ENCODE data around the gene CDC34. TPM values are rescaled to one million over a fixed set of nuclear protein-coding genes. Genes with fewer than 3 reads are reported as not detected.

The CDC34 gene
- total RNA-seq, 2 donors from 2014 or later: 46.3 to 59.6 TPM

- H3K36me3 Mint-ChIP-seq: no peaks in the 10 kb centered on the region
- no peaks in the 10 kb centered on the region for H3K9me3 Mint-ChIP-seq
- DNase-seq (ENCODE audit: low spot score in 2 of 2) (peak in 1 of 2 donors; percentile 46), ATAC-seq (peak in 1 of 2 donors; percentile 33)
- H3K27ac Mint-ChIP-seq: peak overlapping the region; percentile 52 to 81
These were observed 1.2 kb downstream of the CDC34 start for GRCh38 chr19:532561-533363.

GRCh38 chr19:533364-534058 lies 2.0 kb downstream of the CDC34 start:
- DNase-seq (ENCODE audit: low spot score in 2 of 2) (no peak), ATAC-seq (no peak)
- H3K27ac Mint-ChIP-seq: peak overlapping the region in 1 of 2 donors; percentile 81
- no peaks in the 10 kb centered on the region for H3K36me3 Mint-ChIP-seq
- H3K9me3 Mint-ChIP-seq: no peaks in the 10 kb centered on the region

GRCh38 chr19:534088-534487 lies 2.5 kb downstream of the CDC34 start:
- ATAC-seq: no peak
- H3K27ac Mint-ChIP-seq: no peak overlapping the region
- no peaks in the 10 kb centered on the region for H3K9me3 Mint-ChIP-seq
- no peak for DNase-seq (ENCODE audit: low spot score in 2 of 2)
- no peaks in the 10 kb centered on the region for H3K36me3 Mint-ChIP-seq

GRCh38 chr19:535017-535835 lies 3.7 kb downstream of the CDC34 start:
- ATAC-seq (no peak), DNase-seq (ENCODE audit: low spot score in 2 of 2) (no peak)
- Mint-ChIP-seq H3K9me3 (no peaks in the 10 kb centered on the region), H3K27ac (peak overlapping the region in 1 of 2 donors; percentile 95), H3K36me3 (no peaks in the 10 kb centered on the region)

DNA sequence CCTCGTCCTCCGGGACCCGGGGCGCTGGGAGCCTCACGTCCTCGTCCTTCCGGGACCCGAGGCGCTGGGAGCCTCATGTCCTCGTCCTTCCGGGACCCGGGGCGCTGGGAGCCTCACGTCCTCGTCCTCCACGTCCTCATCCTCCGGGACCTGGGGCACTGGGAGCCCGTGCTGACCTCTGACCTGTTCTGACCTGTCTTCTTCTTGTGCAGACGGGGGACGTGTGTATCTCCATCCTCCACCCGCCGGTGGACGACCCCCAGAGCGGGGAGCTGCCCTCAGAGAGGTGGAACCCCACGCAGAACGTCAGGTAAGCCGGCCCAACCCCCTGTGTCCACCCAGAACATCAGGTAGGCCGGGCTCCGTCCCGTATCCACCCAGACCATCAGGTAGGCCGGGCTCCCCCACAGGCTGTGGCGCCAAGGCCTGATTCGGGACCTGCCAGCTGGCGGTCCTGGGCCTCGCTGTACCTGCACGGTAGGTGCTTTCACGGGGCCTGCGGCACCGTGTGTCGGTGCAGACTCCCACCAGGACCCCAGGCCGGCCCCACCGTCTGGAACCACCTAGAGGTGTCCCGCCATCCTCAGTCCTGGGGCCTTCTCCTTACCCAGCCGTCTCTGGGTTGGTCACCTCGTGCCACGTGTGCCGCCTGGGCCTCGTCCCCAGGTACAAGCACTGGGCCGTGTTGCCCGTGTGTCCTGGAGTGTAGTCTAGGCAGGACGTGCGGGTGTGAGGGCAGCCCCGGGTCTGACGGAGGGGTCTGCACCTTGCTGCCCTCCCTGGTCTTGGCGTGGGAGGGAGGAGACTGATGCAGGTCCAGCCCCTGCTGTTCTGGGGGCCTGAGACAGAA lies 4.7 kb downstream of the CDC34 start:
- Mint-ChIP-seq H3K36me3 (no peaks in the 10 kb centered on the region), H3K9me3 (no peaks in the 10 kb centered on the region), H3K27ac (no peak overlapping the region)
- ATAC-seq (no peak), DNase-seq (ENCODE audit: low spot score in 2 of 2) (no peak)

- Mint-ChIP-seq H3K27ac (no peak overlapping the region), H3K36me3 (no peaks in the 10 kb centered on the region), H3K9me3 (no peaks in the 10 kb centered on the region)
- ATAC-seq: no peak
- no peak for DNase-seq (ENCODE audit: low spot score in 2 of 2)
These were observed 5.4 kb downstream of the CDC34 start for GRCh38 chr19:536881-537404.

- no peak overlapping the region for H3K27ac Mint-ChIP-seq
- DNase-seq (ENCODE audit: low spot score in 2 of 2): no peak
- H3K9me3 Mint-ChIP-seq: no peaks in the 10 kb centered on the region
- H3K36me3 Mint-ChIP-seq: no peaks in the 10 kb centered on the region
- ATAC-seq: no peak
These were observed 7.3 kb downstream of the CDC34 start for GRCh38 chr19:538641-539428.

DNA sequence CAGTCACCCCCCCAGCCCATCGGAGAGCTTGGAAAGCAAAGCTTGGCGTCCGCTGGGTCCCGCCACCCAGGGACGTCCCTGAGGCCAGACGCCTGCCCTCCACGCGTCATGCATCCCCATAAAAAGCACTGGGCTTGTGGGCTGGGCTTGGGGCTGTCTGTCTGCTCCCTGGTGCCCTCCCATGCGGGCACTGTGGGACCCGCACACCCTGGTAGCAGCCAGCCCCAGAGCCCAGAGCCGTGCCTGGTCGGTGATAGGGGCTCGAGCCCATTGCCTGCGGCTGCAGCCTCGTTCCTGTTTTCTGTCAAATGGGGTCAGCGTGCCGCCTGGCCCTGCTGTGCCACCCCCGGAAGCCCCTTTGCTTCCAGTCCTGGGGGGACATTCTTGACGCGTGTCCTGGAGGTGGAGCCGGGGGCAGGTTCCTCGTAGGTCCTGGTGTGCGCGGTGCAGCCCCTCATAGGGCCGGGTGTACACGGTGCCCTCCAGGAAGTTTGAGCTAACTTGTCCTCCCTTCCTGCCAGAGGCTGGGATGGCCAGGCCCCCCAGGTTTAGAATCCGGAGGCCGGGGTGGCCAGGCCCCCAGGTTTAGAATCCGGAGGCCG lies 8.0 kb downstream of the CDC34 start:
- Mint-ChIP-seq H3K27ac (no peak overlapping the region), H3K9me3 (no peaks in the 10 kb centered on the region), H3K36me3 (peaks cover 0 to 5% of the 10 kb centered on the region in 2 donors)
- DNase-seq (ENCODE audit: low spot score in 2 of 2): no peak
- ATAC-seq: no peak

- DNase-seq (ENCODE audit: low spot score in 2 of 2): no peak
- ATAC-seq: no peak
- Mint-ChIP-seq H3K9me3 (no peaks in the 10 kb centered on the region), H3K36me3 (peaks cover 0 to 5% of the 10 kb centered on the region in 2 donors), H3K27ac (no peak overlapping the region)
These were observed 9.5 kb downstream of the CDC34 start for GRCh38 chr19:540867-541637.

GRCh38 chr19:541699-542098 lies 10.1 kb downstream of the CDC34 start:
- no peak overlapping the region for H3K27ac Mint-ChIP-seq
- DNase-seq (ENCODE audit: low spot score in 2 of 2): no peak
- ATAC-seq: no peak
- H3K9me3 Mint-ChIP-seq: no peaks in the 10 kb centered on the region
- peaks cover 0 to 5% of the 10 kb centered on the region in 2 donors for H3K36me3 Mint-ChIP-seq

DNA sequence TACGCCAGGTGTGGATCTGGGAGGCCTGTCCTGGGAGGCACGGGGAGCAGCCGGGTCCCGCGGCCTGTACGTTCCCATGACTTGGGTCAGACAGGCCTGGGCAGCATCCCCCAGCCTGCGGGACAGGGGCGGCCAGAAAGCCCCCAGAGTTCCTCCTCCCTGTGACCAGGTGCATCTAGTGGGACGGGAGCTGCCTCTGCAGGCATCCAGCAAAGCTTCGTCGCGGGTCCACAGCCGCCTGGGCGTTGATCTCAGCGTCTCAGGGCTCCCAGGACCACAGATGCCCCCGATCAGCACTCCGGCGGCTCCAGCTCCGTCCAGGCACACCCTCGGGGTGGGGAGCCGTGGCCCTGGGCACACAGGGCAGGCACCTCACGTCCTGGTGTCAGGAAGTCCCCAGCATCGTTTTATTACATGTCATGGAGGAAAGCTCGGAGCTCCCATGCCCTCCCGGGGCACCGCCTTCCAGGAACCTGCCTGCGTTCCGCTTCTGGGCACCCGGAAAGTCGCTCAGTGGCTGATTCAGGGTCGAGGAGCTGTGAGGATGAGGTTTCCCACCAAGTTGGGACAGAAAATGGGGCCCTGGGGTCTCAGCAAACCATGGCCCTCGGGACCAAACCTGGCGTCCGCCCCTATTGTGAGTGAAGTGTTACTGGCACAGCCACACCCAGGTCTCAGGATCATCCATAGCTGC lies 10.8 kb downstream of the CDC34 start:
- no peak for ATAC-seq
- H3K9me3 Mint-ChIP-seq: no peaks in the 10 kb centered on the region
- peak overlapping the region in 1 of 2 donors; percentile 91 for H3K27ac Mint-ChIP-seq
- peaks cover 0 to 5% of the 10 kb centered on the region in 2 donors for H3K36me3 Mint-ChIP-seq
- DNase-seq (ENCODE audit: low spot score in 2 of 2): no peak

- Mint-ChIP-seq H3K36me3 (peaks cover 0 to 5% of the 10 kb centered on the region in 2 donors), H3K27ac (peak within 1 kb of the TSS; percentile 91 to 96), H3K9me3 (no peaks in the 10 kb centered on the region)
- DNase-seq (ENCODE audit: low spot score in 2 of 2) (peak; percentile 68 to 77), ATAC-seq (peak; percentile 93 to 94)
These were observed 12.5 kb downstream of the CDC34 start, which contains the start of gene GZMM for GRCh38 chr19:543910-544608. Gene GZMM, plus strand, starts transcription at chr19:544053. Its CDS starts 19 bp downstream, at chr19:544072.

GRCh38 chr19:547117-547516 lies 15.6 kb downstream of the CDC34 start:
- DNase-seq (ENCODE audit: low spot score in 2 of 2) (no peak), ATAC-seq (no peak)
- peaks cover 0 to 5% of the 10 kb centered on the region in 2 donors for H3K36me3 Mint-ChIP-seq
- no peaks in the 10 kb centered on the region for H3K9me3 Mint-ChIP-seq
- H3K27ac Mint-ChIP-seq: no peak overlapping the region

Data from activated naive CD4-positive, alpha-beta T cell treated with anti-CD3 and anti-CD28 coated beads, Interleukin-2, amount 50 U/mL, for 72 hours (primary cell).